Cardiac fibroblast (primary cell): ENCODE results near the gene C6orf136.

Experiments
- DNase-seq, 2 donors: peaks; one replicate each; pipeline versions ENCODE4 v3.0.0 to v3.0.0-alpha.2; 2010; ENCODE audit warnings: low read depth in 2 of 2
- H3K4me3 ChIP-seq, 2 donors: replicated peaks in 1 of 2; 1 replicate in 1 of 2; 2 replicates in 1 of 2; pipeline ENCODE4 v1.5.1; 2011; ENCODE audit warnings: low read depth in 2 of 2, low read length in 2 of 2, mild to moderate bottlenecking in 2 of 2, moderate library complexity in 1 of 2
- CTCF ChIP-seq: IDR thresholded peaks from one replicate; pipeline ENCODE4 v1.5.1; 2011; ENCODE audit warnings: low read depth, mild to moderate bottlenecking, low read length, inconsistent platforms

The C6orf136 gene

GRCh38 chr6:30615958-30616810, 30.7 kb upstream of the C6orf136 start:
- H3K4me3 ChIP-seq, result peak overlapping the region; percentile 66 to 79
- no peak for TF ChIP-seq CTCF
- DNase-seq, result peak in 1 of 2 donors; percentile 41

DNA sequence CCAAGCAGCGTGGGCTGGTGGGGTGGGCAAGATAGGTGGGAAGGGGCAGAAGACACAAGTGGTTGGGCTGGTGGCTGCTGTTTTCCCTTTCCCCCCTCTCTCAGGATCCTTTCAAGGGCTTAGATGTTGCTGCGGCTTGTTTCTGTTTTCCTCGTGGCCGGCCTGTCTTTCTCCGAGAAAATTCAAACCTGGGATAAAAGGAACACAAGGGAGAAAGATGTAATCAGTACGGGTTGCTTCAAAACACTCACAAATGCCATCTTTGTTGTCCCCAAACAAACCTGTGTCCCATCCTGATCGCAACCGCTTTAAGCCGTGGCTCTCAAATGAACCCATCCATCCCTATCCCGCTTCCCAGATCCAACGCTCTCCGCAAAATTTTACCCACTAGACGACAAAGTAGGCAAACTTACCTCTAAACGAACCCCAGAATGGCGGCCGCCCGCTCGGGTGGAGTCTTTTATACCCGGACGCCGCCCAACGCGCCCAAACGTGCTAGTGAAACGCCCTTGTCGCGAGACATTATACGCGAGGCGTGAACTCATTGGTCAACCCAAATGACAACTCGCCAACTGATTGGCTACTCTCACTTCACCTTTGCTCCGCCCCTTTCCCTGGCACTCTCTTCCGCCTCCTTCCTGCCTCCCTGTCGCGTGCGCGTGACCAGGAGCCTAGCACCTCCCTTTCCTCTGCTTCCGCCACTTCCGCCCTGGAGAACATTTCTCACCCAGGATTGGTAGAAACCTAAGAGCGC, 29.9 kb upstream of the C6orf136 start, which contains the start of gene PPP1R10:
Gene PPP1R10 (minus strand): TSS at position 433 of the 754 bp plus-strand sequence. CDS start 7,299 bp downstream, outside the sequence.
- DNase-seq, result peak; percentile 100
- TF ChIP-seq CTCF, result no peak
- peak within 1 kb of the TSS; percentile 79 to 80 for H3K4me3 ChIP-seq

GRCh38 chr6:30617565-30618269, 29.2 kb upstream of the C6orf136 start, which contains the start of gene MRPS18B:
TSS of gene MRPS18B (plus strand) at chr6:30617840. CDS start at chr6:30617866, 26 bp downstream.
- peak; percentile 99 for DNase-seq
- peak within 1 kb of the TSS; percentile 79 to 80 for H3K4me3 ChIP-seq
- TF ChIP-seq CTCF, result no peak

- no peak for TF ChIP-seq CTCF
- H3K4me3 ChIP-seq, result peak overlapping the region; percentile 54 to 80
- peak in 1 of 2 donors; percentile 61 for DNase-seq
Measured at GRCh38 chr6:30618270-30618797, 28.6 kb upstream of the C6orf136 start.

- no peak for DNase-seq
- no peak for TF ChIP-seq CTCF
- no peak overlapping the region for H3K4me3 ChIP-seq
Measured at GRCh38 chr6:30619561-30619960, 27.4 kb upstream of the C6orf136 start.

- no peak for TF ChIP-seq CTCF
- no peak overlapping the region for H3K4me3 ChIP-seq
- no peak for DNase-seq
Measured at GRCh38 chr6:30625511-30625910, 21.4 kb upstream of the C6orf136 start.
